Activated CD8-positive, alpha-beta memory T cell treated with anti-CD3 and anti-CD28 coated beads, Interleukin-2, amount 50 U/mL, for 4 hours (primary cell): Measurements from ENCODE around the gene HOXD1.

Experiments used
- DNase-seq: peaks from one replicate; pipeline ENCODE4 v3.0.0-alpha.2; 2020

HOXD1 gene

GRCh38 chr2:176167398-176167797, 21.1 kb upstream of the HOXD1 start:
- DNase-seq, result no peak

- no peak for DNase-seq
Measured at GRCh38 chr2:176169181-176169580, 19.3 kb upstream of the HOXD1 start.

- no peak for DNase-seq
Measured at GRCh38 chr2:176169711-176170110, 18.8 kb upstream of the HOXD1 start.

- DNase-seq, result no peak
Measured at GRCh38 chr2:176170602-176171305, 17.7 kb upstream of the HOXD1 start.

GRCh38 chr2:176171351-176172006, 17.0 kb upstream of the HOXD1 start:
- DNase-seq, result no peak

- no peak for DNase-seq
Measured at GRCh38 chr2:176172007-176172894, 16.2 kb upstream of the HOXD1 start.

GRCh38 chr2:176172895-176173566, 15.4 kb upstream of the HOXD1 start:
- no peak for DNase-seq

GRCh38 chr2:176173567-176174381, 14.7 kb upstream of the HOXD1 start:
- no peak for DNase-seq

- no peak for DNase-seq
Measured at GRCh38 chr2:176174382-176174823, 14.1 kb upstream of the HOXD1 start.

- no peak for DNase-seq
Measured at GRCh38 chr2:176174824-176175708, 13.4 kb upstream of the HOXD1 start.

- no peak for DNase-seq
Measured at GRCh38 chr2:176175709-176176607, 12.5 kb upstream of the HOXD1 start.

- no peak for DNase-seq
Measured at GRCh38 chr2:176177580-176178037, 10.9 kb upstream of the HOXD1 start.

GRCh38 chr2:176178038-176178756, 10.3 kb upstream of the HOXD1 start:
- DNase-seq, result no peak

- no peak for DNase-seq
Measured at GRCh38 chr2:176178757-176179295, 9.6 kb upstream of the HOXD1 start.

GRCh38 chr2:176181551-176181950, 6.9 kb upstream of the HOXD1 start:
- DNase-seq, result no peak

GRCh38 chr2:176182671-176183070, 5.8 kb upstream of the HOXD1 start:
- DNase-seq, result no peak

GRCh38 chr2:176184749-176185148, 3.7 kb upstream of the HOXD1 start:
- DNase-seq, result no peak

- no peak for DNase-seq
Measured at GRCh38 chr2:176186024-176186423, 2.4 kb upstream of the HOXD1 start.
